Measurements from ENCODE around the gene MYH15. TPM values are rescaled to one million over a fixed set of nuclear protein-coding genes. Genes with fewer than 3 reads are reported as not detected.

The MYH15 gene
- total and polyA plus RNA-seq, 4 donors = 0.01 to 0.08 (median 0.05) TPM; not detected in 1

DNA sequence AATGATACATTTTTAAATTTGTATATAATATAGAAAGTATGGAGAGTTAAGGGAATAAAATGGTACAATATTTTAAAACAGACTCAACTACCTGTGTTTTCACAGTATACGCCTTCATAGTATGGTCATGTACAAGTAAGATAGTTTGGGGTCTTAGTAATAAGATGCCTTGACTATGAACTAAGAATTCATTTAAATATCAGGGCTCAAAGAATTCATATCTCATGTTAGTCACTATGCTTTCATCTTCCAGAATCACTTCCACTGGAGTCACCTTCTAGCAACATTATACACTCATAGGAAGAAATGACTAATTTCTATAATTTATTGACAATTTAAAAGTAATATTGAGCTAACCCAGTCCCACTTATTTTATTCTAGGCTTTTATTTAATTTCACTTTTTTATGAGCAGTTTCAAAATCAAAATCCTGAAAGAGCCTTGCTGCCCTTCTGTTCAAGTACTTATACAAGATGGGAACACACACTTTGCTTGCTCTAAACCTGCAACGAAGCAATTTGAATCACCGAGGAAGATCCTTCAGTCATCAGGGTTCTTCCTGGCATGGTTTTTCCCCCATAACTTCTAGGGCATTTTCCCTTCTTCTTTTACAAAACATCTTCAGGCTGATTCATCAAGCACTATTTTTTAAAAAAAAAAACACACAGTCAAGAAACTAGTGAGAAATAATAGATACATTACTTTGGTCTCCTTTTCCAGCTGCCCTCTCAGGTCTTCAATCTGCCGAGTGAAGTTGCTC, 94.1 kb downstream of the MYH15 start (continued):
- TF ChIP-seq JUND (IDR thresholded peaks at IDR 0.05) (no peak), HNF4A (conservative IDR thresholded peaks at IDR 0.05) (no peak)
- TF ChIP-seq, protein P1, sequence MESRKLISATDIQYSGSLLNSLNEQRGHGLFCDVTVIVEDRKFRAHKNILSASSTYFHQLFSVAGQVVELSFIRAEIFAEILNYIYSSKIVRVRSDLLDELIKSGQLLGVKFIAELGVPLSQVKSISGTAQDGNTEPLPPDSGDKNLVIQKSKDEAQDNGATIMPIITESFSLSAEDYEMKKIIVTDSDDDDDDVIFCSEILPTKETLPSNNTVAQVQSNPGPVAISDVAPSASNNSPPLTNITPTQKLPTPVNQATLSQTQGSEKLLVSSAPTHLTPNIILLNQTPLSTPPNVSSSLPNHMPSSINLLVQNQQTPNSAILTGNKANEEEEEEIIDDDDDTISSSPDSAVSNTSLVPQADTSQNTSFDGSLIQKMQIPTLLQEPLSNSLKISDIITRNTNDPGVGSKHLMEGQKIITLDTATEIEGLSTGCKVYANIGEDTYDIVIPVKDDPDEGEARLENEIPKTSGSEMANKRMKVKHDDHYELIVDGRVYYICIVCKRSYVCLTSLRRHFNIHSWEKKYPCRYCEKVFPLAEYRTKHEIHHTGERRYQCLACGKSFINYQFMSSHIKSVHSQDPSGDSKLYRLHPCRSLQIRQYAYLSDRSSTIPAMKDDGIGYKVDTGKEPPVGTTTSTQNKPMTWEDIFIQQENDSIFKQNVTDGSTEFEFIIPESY (IDR thresholded peaks at IDR 0.05) = no peak

DNA sequence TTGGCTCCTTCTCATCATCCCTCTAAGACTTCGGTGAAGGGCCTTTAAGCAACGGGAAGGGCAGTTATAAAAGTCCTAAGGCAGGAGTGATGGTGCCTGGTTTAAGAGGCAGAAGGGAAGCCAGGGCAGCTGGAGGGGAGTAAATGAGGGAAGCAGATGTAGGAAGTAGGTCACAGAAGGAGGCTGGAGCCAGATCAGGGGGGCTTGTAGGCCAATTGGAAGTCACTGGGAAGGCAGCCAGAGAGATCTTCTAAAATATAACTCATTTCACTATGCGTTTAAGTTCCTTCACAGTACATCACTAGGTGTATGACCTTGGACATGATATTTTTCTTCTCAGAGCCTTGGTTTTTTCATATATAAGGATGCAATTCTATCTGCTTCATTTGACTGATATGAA, 94.7 kb downstream of the MYH15 start:
- Histone ChIP-seq H3K9ac (ENCODE audit: low read depth in 1 of 2, low read length in 2 of 2) (no peak overlapping the region), H3K4me1 (ENCODE audit: control insufficient read depth in 4 of 4, insufficient read depth in 4 of 4, low read length in 3 of 4) (no peaks in the 10 kb centered on the region), H3K36me3 (ENCODE audit: control insufficient read depth in 4 of 4, insufficient read depth in 3 of 4, low read depth in 1 of 4, low read length in 3 of 4) (no peaks in the 10 kb centered on the region), H3K27me3 (ENCODE audit: control insufficient read depth in 4 of 4, insufficient read depth in 4 of 4, low read length in 3 of 4) (no peaks in the 10 kb centered on the region), H3K27ac (ENCODE audit: low read depth in 1 of 2, low read length in 2 of 2) (no peak overlapping the region), H3K4me3 (ENCODE audit: low read depth in 1 of 3, low read length in 3 of 3) (no peak overlapping the region), H3K9me3 (ENCODE audit: control insufficient read depth in 4 of 4, low read length in 3 of 4) (no peaks in the 10 kb centered on the region)
- TF ChIP-seq YY1 (IDR thresholded peaks at IDR 0.05) (no peak), GABPA (IDR thresholded peaks at IDR 0.05 in 1 of 2, conservative IDR thresholded peaks at IDR 0.05 in 1 of 2) (no peak), FOXA1 (IDR thresholded peaks at IDR 0.05) (no peak), TAF1 (conservative IDR thresholded peaks at IDR 0.05) (no peak), NR2F2 (IDR thresholded peaks at IDR 0.05) (no peak), RAD21 (IDR thresholded peaks at IDR 0.05) (no peak), CTCF (IDR thresholded peaks at IDR 0.05; ENCODE audit: low read depth, low read length, missing input control) (no peak), RXRA (IDR thresholded peaks at IDR 0.05) (no peak), JUND (IDR thresholded peaks at IDR 0.05) (no peak), SP1 (IDR thresholded peaks at IDR 0.05) (no peak), EGR1 (IDR thresholded peaks at IDR 0.05; ENCODE audit: low read depth in 2 of 2) (no peak), HNF4A (conservative IDR thresholded peaks at IDR 0.05) (no peak), FOXA2 (IDR thresholded peaks at IDR 0.05) (no peak)
- TF ChIP-seq, protein P2, sequence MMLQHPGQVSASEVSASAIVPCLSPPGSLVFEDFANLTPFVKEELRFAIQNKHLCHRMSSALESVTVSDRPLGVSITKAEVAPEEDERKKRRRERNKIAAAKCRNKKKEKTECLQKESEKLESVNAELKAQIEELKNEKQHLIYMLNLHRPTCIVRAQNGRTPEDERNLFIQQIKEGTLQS (IDR thresholded peaks at IDR 0.05) = no peak
- TF ChIP-seq, protein P3, sequence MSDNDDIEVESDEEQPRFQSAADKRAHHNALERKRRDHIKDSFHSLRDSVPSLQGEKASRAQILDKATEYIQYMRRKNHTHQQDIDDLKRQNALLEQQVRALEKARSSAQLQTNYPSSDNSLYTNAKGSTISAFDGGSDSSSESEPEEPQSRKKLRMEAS (IDR thresholded peaks at IDR 0.05) = no peak
- TF ChIP-seq, protein P4, sequence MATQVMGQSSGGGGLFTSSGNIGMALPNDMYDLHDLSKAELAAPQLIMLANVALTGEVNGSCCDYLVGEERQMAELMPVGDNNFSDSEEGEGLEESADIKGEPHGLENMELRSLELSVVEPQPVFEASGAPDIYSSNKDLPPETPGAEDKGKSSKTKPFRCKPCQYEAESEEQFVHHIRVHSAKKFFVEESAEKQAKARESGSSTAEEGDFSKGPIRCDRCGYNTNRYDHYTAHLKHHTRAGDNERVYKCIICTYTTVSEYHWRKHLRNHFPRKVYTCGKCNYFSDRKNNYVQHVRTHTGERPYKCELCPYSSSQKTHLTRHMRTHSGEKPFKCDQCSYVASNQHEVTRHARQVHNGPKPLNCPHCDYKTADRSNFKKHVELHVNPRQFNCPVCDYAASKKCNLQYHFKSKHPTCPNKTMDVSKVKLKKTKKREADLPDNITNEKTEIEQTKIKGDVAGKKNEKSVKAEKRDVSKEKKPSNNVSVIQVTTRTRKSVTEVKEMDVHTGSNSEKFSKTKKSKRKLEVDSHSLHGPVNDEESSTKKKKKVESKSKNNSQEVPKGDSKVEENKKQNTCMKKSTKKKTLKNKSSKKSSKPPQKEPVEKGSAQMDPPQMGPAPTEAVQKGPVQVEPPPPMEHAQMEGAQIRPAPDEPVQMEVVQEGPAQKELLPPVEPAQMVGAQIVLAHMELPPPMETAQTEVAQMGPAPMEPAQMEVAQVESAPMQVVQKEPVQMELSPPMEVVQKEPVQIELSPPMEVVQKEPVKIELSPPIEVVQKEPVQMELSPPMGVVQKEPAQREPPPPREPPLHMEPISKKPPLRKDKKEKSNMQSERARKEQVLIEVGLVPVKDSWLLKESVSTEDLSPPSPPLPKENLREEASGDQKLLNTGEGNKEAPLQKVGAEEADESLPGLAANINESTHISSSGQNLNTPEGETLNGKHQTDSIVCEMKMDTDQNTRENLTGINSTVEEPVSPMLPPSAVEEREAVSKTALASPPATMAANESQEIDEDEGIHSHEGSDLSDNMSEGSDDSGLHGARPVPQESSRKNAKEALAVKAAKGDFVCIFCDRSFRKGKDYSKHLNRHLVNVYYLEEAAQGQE (IDR thresholded peaks at IDR 0.05) = no peak
- TF ChIP-seq, protein P1 (IDR thresholded peaks at IDR 0.05) = no peak
- 78% methylated on average over 3 of the region's 3 CpGs for WGBS
- DNase-seq (ENCODE audit: low spot score) = no peak

Measured in liver (tissue), 9 donors.